Activated CD8-positive, alpha-beta memory T cell treated with anti-CD3 and anti-CD28 coated beads, Interleukin-2, amount 50 U/mL, for 48 hours (primary cell): ENCODE measurements around the gene KLHL8.
"Not testable (repeated sequence)": the region's sequence is repeated elsewhere in the genome, so short reads cannot be mapped to it uniquely, and the experiment has no call there.

Experiments
- DNase-seq: peaks from one replicate; pipeline ENCODE4 v3.0.0-alpha.2; 2020

Gene KLHL8

GRCh38 chr4:87227751-87228151 is 7.3 kb upstream of the KLHL8 start:
- DNase-seq: no peak

- DNase-seq: no peak
Measured at GRCh38 chr4:87225936-87226335, 5.5 kb upstream of the KLHL8 start.

- DNase-seq: no peak
Measured at GRCh38 chr4:87224141-87224923, 3.9 kb upstream of the KLHL8 start.

GRCh38 chr4:87219632-87220093 is 755 bp downstream of the KLHL8 start:
- DNase-seq: peak; percentile 74

DNA sequence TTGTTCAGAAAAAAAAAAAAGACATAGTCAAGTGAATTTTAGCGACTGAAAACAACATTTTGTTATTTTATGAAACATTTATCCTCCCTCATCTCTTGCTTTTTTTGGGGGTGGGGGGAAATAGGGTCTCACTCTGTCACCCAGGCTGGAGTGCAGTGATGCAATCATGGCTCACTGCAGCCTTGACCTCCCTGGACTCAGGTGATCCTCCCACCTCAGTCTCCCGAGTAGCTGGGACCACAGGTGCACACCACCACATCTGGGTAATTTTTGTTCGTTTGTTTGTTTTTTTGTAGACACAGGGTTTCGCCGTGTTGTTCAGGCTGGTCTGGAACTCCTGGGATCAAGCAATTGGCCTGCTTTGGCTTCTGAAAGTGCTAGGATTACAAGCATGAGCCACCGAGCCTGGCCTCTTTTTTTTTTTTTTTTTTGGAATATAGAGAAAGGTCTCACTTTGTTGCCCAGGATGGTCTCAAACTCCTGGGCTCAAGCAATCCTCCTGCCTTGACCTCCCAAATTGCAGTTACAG is 3.1 kb downstream of the KLHL8 start:
- DNase-seq: not testable (repeated sequence)

DNA sequence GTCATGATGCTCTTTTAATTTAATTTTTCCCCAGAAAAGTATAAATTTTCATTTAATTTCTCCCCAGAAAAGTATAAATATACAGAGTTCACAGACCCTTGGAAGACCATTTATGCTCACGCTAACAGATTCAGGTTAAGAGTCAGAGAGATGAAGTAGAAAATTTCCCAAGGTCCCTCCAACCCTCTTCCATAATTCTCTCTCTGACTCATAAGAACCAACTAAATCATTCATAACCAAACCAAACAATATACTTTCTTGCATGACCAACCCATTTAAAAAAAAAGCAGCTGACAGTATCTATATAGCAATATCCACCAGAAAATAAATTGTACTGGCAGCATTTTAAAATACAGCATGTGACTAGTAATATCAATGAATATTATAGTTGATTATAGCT is 3.9 kb downstream of the KLHL8 start:
- no peak for DNase-seq

GRCh38 chr4:87213421-87214075 is 6.9 kb downstream of the KLHL8 start:
- no peak for DNase-seq

- no peak for DNase-seq
Measured at GRCh38 chr4:87211249-87211952, 9.0 kb downstream of the KLHL8 start.

GRCh38 chr4:87209696-87210095 is 10.7 kb downstream of the KLHL8 start:
- DNase-seq: no peak

- no peak for DNase-seq
Measured at GRCh38 chr4:87209182-87209581, 11.2 kb downstream of the KLHL8 start.

DNA sequence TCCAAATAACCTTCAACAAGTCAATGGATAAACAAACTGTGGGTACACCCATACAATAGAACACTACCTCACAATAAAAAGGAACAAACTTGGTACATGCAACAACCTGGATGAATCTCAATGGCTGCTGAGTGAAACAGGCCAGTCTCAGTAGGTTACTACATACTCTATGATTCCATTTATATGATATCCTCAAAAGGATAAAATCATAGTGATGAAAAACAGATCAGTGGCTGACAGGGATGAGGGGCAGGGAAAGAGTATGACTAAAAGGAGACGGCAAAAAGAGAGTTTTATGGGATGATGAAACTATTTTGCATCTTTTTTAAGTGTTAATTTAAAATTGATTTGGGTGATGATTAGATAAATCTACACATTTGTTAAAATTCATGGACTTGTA is 15.9 kb downstream of the KLHL8 start:
- no peak for DNase-seq

DNA sequence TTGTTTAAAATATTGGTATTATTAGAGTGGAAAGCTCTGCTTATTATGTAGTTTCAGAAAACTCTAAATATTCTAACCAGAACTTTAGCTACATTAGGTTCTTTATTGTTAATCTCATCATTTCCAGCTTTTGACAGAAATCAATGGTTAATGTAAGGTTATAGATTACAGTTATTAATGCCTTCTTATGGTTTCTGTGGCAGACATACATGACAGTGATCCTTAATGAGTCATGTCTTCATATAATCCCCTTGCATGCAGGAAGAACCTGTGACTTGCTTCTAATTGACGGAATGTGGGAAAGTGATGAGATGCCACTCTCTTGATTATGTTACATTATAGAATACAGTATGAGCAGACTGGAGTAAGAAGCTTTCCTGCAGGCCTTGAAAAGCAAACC is 23.5 kb downstream of the KLHL8 start:
- no peak for DNase-seq

GRCh38 chr4:87196146-87196545 is 24.3 kb downstream of the KLHL8 start:
- no peak for DNase-seq

- no peak for DNase-seq
Measured at GRCh38 chr4:87193958-87194675, 26.3 kb downstream of the KLHL8 start.

GRCh38 chr4:87192145-87192919 is 28.1 kb downstream of the KLHL8 start:
- no peak for DNase-seq

- no peak for DNase-seq
Measured at GRCh38 chr4:87188932-87189331, 31.5 kb downstream of the KLHL8 start.

GRCh38 chr4:87188048-87188447 is 32.4 kb downstream of the KLHL8 start:
- DNase-seq: no peak

DNA sequence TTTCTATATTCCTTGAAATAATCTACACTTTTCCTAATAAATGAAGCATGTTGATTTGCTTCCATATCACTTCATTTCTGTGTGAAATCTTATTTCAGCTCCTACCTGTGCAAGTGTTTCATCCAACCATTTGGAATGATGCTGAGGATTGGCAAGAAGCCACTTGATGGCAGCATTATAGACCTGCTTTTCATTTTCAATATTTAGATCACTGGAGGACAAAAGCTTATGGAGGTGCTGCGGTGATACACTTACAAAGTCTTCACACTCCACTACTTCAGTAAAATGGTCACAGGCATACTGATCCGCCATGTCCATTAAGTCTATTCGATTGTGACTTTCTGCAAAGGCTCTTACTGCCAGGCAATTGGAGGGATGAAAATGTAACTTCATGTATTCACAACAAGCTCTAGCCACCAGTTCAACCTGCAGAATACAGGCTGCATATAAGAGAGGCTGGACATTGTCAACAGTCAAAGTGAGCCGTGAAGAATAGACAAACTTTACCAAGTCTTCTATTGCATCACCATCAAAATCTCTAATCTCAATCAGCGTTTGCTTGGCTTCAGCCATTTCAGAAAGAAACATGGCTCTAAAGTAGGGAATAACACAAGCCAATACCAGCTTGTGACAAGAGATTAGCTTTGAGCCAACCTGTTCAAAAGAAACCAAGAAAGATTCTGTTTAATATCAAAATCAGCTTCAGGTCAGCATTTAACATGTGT is 35.1 kb downstream of the KLHL8 start:
- DNase-seq: no peak

DNA sequence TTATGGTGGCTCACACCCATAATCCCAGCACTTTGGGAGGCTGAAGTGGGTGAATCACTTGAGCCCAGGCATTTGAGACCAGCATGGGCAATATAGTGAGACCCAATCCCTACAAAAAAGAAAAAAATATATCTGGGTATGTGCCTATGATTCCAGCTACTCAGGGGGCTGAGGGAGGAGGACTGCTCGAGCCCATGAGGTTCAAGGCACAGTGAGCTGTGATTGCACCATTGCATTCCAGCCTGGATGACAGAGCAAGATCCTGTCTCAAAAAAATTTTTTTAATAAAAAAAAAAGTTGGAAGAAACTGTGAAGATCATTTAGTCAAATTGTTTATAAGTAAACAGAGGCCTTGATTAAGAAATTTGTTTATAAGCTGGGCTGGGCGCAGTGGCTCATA is 39.7 kb downstream of the KLHL8 start:
- no peak for DNase-seq

- no peak for DNase-seq
Measured at GRCh38 chr4:87179751-87180150, 40.7 kb downstream of the KLHL8 start.

DNA sequence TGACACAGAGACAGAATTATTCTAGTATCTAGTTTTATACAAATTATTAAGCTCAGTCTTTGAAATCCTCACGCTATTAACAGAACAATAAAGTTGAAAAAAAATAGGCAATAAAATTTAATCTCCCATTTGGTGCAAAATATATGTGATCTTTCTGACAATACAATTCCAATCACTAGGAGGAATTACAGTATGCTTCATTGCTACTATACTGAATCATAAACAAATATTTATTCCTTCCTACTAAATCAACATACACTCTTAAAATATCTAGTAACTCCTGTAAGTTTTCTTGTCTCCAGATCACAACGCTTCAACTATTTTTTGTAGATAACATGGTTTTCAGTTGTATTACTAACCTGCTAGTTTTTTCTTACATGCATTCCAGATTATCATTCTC is 45.7 kb downstream of the KLHL8 start:
- DNase-seq: no peak
